Germinal center (tissue), 1 donor: ENCODE data around the gene MPO.

Experiments
- DNase-seq: peaks from one replicate; pipeline ENCODE4 v3.0.0; 2012; ENCODE audit warnings: mixed read lengths, low spot score

MPO gene

DNA sequence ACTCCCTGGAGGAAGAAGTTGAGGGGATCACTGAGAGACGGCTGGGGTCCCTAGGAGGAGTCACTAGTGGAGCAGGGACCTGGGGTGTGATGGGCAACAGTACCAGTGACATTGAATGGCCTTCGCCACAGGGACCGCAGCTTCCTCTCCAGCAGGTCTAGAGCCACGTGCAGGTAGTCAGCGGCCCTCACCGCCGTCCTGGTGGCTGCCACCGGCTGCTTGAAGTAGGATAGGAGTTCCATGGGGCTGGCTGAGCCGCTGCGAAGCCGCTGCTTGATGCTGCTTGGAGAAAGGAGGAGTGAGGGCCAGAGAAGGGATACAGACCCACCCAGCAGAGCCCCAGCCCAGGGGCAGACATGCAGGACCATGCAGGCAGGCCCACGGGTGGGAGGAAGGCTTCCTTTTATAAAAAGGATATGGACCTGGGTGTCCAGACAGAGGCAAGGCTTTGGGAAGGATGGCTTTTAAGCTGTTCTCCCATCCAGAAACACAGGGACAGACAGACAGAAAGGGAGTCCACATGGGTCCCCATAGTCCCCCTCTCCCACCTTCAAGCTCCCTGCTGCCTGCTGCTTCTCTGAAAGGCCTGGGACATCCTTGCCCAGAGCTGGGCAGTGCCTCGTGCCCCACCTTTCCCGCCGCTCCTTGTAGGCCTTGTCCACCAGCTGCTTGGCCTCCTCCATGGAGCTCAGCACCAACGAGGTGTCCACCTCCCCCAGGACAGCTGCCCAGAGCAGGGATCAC lies 827 bp downstream of the MPO start:
- no peak for DNase-seq

DNA sequence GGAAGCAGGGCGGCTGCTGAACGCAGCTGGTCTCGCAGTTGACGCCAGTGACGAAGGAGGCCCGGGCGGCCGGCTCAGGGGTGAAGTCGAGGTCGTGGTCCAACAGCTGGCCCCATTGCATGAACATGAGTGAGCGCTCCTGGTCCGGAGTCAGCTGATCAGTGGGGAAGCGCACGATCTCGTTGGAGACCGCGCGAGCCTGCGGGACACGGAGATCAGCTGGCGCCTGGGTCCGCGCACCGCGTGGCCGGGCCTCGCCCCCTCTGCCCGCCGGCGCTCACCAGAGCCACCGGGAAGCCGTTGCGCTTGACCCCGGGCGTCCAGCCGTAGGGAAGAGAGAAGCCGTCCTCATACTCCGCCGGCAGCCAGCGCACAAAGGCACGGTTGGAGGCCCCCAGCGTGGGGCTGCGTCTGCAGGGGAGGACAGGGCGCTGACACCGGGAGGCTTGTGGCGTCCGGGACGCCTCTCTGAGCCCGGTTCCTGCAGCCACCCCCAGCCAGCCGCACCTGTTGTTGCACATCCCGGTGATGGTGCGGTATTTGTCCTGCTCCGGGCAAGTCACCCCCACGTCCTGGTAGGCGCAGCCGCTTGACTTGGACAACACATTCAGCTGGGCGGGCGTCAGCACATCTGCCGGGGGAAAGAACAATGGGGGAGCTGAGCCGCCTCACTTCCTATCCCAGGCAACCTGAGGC lies 1.6 kb downstream of the MPO start:
- DNase-seq = no peak

DNA sequence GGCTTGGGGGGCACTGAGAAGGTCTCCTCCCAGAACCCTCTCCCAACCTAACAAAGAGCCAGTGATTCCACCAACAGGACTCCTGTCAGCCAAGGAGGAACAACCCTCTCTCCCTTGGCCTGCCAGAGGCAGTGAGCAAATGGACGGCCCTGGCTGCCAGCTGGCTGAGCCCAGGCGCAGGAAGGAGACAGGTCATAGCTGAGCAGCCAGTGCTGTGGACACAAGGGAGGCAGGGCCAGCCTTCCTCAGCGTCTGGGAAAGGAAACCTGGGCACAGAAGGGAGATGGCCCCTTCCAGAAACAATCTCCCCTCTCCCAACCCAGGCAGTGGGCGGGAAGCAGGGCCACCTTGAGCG lies 2.1 kb downstream of the MPO start:
- DNase-seq = no peak

DNA sequence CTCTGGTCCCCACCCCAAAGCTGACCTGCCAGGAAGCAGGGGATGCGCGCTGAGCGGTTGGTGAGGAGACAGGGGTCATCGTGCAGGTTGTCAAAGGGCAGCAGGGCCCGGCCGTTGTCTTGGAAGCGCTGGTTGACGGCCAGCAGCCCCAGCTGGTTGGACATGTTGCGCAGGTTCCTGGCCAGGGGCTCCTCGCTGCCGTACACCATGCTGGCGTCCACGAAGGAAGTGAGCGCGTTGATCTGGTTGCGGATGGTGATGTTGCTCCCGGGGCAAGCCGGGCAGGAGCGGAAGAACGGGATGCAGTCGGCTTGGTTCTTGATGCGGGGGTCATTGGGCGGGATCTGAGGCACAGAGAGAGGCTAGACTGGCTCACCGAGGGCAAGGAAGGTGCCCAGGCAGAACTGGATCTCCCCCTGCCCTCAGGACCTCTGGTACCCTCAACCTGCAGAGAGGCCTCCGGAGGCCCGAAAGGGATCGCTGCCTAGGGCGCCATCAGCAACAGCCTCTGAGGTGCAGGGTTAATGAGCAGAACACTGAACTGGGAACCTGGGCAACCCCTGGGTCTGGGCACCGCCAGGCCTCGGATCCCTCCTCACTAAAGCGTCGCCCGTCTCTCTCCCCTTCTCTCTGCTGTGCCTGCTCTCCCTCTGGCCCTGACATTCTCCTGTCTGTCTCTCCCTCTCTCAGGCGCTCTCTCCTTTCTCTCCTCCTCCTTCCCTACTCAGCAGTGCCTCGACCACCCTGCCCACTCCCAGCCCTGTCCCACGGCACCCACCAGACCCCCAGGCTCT lies 2.7 kb downstream of the MPO start:
- no peak for DNase-seq

DNA sequence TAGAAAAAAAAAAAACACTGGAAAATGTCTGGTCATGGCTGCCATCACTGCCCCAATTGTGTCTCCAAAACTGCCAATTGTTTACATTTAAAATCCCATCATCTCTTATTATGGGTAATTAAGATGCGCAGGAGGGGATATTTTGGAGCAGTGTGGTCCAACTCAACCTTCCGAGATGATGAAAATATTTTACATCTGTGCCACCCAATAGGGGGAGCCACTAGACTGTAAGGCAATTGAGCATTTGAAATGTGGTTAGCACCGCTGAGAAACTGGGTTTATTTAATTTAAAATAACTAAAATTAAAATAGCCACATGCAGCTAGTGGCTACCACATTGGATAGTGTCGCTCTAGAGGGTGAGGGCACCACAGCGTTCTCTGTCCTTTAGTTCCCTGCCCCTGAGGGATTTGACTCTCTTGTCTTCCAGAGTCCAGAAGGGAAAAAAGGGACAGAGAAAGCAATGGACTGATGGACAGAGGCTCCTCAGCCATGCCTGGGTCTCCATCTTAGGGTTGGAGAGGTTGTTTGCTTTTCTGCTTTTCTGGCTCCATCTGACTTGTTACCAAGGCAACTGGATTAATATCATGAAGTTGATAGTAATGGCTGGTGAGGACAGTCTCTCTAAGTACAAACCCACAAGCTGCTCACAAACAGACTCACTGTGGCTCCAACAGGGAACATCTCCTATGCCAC lies 3.5 kb downstream of the MPO start:
- peak; percentile 41 for DNase-seq

DNA sequence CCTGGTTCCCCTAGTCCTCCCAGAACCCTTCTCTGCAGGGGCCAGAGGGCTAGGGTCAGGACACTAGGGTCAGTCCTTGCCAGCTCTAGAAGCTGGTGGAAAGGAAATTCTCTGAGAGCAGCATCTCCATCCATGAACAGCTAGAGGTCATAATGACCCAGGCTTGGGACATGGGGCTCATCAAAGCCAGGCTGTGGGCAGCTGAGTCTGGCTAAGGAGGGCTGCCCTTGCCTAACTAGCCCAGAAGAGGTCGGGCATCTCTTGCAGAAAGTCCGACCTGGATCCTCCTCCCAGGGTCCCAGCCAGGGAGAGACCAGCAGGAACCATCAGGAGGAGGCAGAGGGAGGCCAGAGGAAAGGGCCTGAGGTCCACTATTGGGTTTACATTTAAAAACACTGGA lies 4.3 kb downstream of the MPO start:
- DNase-seq = no peak

DNA sequence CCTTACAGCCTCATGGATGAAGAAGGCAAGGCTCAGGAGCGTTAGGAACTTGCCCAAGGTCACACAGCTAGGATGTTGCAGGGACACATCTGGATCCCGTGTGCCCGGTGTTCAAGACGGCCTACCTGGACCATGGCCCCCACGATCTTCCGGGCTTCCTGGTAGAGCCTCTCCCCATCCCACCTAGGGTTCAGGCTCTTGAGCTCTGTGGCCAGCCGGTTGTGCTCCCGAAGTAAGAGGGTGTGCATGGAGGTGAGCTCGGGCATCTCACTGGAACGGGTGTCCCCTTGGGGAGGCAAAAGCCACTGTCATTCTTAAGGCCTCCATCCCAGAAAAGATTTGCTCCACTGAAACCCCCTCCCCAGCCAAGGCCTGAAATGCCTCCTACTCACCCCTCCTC lies 5.3 kb downstream of the MPO start:
- DNase-seq = no peak

DNA sequence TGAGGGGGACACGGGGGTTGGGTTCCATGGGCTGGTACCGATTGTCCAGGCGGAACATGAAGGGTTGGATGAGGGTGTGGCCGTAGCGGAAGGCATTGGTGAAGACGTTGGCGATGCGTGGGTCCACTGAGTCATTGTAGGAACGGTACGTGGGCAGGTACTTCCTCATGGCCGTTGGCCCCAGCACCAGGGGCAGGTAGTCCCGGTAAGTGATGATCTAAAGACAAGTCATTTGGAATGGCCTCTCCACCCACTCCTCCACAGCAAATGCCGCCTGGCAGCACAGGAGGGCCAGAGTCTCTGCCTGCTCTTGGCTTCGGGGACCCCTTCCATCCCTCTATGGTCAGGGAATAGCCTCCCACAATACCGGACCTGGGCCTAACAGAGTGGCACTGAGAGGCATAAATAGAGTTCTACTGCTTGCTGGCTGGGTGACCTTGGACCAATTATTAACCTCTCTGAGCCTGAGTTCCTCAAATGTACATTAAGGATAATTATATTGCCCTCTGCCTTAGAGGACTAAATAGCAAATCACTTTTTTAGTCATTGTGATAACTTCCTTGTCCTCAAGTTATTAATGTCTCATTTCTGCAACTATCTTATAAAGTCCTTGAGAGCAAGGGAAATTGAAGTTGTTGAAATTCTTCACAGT lies 7.2 kb downstream of the MPO start:
- DNase-seq = no peak

DNA sequence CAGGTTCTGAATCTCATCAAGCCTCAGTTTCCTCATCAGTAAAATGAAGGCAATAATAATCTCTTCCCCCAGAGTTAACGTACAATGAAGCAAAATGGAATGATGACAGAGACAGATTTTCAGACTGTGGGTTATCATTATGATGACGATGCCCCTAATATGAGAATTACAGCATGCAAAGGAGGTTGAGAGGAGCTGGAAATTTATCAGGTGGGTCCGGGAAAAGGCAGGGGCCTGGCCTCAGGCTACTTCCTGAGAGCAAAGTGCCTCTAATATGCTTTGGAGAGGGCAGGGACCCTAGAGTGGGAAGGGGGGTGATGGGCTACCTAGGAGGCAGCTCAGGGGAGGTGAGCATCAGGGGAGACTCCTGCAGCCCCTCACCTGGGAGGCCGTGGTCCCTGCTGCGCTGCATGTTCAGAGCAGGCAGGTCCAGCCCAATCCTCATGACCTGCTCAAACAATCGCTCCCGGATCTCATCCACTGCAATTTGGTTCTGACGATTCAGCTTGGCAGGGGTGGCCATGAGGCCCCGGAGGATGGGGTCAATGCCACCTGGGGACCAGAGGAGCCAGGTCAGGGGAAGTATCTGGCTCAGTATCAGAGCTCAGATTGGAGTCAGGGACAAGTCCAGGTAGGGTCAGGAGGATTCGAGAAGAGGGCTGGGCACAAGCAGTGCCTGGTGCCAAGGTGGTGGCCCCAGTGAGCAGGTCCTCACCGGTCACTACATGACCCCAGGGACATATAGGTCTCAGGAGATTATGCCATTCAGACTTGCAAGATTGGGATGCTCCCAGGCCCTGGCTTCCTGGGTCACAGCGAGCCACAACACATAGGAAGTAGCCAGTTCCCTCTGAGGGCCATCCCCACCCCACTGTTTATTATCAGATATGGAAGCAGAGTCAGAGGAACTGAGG lies 8.1 kb downstream of the MPO start:
- no peak for DNase-seq

DNA sequence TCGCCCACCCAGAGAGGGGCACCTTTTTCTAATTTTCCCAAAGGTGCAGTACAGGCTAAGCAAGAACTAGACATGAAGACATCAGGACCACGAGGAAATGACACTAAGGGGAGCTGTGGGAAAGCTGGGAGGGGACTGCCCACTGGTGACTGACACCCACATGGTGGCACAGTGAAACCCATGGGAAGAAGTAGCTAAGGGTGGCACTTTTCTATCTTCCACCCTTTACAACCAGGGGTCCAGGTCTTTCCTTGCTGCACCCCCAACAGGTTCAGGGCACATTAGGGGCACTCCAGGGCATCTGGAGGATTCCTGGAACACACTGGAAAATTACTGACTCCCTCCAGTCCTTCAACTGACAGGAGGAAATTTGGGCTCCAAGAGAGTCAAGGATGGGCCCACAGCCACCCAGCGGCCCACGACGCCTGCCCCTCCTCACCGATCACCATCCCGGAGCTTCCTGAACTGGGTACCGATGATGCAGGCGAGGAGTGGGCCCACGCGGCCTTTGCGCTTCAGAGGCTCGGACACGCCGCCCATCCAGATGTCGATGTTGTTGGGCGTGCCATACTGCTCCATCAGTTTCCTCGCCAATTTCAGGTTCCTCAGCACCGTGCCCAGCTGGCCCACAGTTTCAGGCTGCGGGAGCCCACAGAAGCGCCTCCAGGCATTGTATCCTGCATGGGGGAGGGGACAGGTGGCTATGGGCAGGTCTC lies 9.4 kb downstream of the MPO start:
- DNase-seq = no peak

DNA sequence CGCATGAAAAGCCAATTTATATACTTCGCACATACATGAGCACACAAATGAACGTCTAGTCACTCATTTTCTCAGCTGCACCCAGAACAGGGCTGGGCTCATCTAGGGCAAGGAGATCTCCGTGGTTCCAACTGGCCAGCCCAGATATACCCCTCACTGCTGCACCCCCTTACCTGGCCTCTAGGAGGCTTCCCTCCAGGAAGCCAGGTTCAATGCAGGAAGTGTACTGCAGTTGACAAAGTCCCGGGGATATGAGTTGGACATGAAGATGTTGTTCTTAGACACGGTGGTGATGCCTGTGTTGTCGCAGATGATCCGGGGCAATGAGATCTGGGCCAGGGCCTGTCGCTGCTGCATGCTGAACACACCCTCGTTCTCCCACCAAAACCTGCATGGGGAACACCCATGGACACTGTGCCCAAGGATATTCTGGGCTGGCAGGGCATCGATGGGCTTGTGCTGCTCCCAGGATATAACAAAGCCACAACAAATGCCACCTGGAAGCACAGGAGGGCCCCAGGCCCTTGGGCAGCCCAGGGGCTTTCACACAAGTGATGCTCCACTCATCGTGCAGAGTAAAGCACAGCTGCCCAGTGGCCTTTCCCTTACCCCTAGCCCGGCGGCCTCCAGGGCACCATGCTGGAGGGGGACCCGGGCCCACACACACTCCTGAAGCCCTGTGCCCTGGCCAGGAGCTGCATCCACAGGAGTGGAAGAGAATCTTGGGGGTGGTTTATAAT lies 10.1 kb downstream of the MPO start:
- DNase-seq = no peak

DNA sequence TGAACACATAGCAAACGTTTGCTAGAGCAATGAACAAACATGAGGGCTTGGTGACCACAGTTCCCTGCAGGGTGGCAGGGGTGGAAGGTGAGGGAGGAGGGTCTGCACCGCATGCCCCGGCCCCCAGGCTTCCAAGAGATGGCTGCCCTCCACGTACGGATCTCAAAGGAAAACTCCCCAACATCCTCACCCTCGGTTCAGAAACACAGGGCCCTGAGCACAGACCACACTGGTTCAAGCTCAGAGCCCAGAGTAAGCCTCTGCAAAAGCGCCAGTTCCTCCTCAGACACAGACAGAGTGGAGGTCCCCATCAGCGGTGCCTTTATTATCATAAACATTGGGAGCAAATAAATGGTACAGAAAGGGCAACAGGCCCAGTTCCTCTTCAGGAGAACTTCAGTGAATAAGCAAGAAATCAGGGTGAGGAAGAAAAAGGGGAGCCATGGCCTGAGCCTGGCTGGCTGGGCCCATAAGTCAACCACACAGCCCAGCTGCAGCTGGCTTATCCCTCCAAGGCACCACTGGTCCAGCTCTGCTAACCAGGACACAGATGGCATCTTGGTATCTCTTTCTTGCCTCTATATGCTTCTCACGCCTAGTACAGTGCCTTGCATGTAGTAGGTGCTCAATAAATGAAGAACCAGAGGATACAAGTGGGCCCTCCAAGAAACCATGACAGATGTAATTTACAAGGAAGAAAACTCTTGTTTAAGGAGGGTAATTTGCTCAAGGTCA lies 11.0 kb downstream of the MPO start:
- no peak for DNase-seq

DNA sequence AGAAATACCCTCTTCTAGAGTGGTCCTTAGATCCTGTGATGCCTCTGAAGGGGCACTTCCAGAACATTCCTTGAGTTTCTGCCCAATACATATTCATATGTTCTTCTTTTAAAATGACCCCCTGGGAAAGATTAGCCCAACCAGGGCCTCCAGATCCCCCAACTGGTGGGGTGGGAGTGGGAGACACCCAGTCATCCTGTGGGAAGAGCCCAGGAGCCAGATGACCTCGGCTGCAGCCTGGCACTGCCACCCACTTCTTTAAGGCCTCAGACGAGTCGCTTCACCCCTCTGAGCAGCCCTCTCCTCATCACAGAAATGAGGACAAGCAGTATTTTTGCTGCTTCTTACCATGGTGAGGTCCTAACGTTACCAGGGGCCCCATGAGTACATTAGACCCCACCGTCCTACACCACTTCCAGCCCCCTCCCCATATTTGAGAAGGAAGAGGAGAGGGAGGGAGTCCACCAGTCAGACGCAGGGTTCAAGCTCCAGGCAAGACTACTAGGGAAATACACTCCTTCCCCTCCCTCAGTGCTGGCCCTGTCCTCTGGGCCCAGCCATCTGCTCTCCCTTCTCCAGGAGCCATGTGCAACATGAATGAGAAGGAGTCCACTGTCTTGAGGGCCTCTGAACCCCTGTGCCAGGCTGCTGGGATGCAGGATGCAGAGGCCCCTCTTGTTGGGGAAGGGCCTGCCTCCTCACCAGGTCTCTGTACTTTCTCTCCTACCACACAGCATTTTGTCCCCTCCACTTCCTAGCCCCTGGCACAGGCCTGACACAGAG lies 11.8 kb downstream of the MPO start:
- DNase-seq = no peak

DNA sequence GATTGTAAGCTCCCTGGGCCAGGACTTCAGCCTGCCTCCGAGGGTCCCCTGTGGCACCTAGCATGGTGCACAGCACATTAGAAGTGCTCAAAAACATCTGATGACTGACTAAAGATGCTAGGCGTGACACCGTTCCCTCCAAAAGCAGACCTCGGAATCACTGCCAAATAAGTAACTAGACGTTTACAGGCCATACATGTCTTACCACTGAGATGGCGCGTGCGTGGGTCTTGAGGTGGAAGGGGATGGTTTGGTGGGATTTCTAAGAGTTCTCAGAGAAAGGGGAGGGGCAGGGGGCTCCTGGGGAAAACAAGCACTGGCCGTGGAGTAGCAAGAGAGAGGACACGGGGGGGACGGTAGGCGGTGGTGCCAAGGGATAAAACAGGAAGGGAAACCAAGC lies 12.4 kb downstream of the MPO start:
- DNase-seq = no peak

DNA sequence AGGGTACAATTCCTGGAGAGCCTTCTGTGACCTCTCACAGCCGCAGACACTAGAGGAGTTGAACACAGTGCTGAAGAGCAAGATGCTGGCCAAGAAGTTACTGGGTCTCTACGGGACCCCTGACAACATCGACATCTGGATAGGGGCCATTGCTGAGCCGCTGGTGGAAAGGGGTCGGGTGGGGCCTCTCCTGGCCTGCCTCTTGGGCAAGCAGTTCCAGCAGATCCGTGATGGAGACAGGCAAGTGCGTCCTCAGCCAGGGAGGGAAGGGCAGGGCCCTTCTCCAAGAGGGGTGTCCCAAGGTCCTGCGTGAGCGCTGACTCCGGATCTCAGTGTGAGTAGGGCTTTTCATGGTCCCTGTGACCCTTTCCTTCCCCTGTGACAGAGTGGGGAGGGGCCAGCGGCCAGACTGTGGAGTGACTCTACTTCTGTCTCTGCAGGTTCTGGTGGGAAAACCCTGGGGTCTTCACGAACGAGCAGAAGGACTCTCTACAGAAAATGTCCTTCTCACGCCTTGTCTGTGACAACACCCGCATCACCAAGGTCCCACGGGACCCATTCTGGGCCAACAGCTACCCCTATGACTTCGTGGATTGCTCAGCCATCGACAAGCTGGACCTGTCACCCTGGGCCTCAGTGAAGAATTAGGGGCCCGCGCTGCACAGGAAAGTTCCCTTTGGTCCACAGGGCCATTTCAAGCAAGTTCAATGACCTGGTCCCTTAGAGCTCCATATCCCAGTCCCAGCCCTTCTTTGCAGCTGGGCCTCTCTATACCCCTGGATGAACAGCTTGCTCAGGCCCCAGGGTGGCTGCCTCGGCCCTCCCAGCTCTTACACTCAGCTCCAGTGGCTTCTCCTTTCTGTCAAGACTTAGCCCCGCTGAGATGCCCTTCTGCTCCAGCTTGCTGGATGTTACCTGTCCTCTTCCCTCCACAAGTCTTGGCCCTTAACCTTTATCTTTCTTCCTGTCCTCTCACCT lies 13.1 kb downstream of the MPO start:
- no peak for DNase-seq

DNA sequence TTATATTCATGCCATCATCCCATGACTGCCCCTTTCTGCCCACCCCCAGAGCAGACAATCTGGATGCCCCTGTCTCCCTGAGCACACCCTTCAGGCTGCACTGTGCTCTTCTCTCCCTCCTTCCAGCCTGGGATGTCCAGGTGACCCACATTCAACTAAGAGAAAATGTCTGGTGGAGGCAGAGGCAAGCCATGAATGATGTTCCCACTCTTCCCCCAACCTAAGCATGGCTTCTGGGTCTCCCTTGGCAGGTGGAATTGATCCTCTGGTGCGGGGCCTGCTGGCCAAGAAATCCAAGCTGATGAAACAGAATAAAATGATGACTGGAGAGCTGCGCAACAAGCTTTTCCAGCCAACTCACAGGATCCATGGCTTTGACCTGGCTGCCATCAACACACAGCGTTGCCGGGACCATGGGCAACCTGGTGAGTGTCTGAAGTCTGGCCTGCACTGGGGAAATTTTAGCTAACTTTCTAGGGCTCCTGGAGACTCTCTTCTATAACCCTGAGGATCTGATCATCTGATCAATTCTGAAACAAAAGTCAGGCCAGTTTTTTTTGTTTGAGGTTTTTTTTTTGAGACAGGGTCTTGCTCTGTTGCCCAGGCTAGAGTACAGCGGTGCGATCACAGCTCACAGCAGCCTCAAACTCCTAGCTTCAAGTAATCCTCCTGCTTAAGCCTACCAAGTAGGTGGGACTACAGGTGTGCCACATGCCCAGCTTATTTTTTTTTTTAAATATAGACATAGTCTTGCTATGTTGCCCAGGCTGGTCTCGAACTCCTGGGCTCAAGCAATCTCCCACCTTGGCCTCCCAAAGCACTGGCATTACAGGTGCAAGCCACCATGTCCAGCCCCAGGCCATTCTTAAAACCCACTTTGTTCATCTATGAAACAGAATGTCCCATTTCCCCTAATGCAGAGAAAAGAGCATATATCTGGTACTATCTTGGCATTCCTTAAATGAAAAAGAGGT lies 14.5 kb downstream of the MPO start:
- DNase-seq = no peak
